Measurements from ENCODE around the gene RAD51D. TPM values are rescaled to one million over a fixed set of nuclear protein-coding genes. Genes with fewer than 3 reads are reported as not detected.

The RAD51D gene
- total RNA-seq, 1 donor from 2014 or later, result 22.9 TPM

- peaks cover 6% of the 10 kb centered on the region for H3K36me3 Mint-ChIP-seq (ENCODE audit: low read depth)
- no peaks in the 10 kb centered on the region for H3K27me3 Mint-ChIP-seq
- intact Hi-C loops (cut with micrococcal nuclease), result no loop called here
- no peak for DNase-seq
- TF ChIP-seq CTCF (IDR thresholded peaks at IDR 0.05), result no peak
- H3K27ac Mint-ChIP-seq, result peak overlapping the region; percentile 92
- H3K4me1 Mint-ChIP-seq, result peaks cover 33% of the 10 kb centered on the region
- no peaks in the 10 kb centered on the region for H3K9me3 Mint-ChIP-seq
- ATAC-seq (ENCODE audit: low read depth), result no peak
- H3K4me3 Mint-ChIP-seq, result peak overlapping the region; percentile 91
- POLR2A ChIA-PET, result interaction anchor here (0.6 to 3.2 kb wide), 7 partner anchors 19 to 127 kb away, joined by 3 to 22 read pairs (median 5); partner anchors contain the start of genes CCT6B, LIG3, RAD51D and RFFL
- CTCF ChIA-PET, result interaction anchor here (1.5 to 1.9 kb wide), 2 partner anchors 11 to 124 kb away, joined by 3 to 4 read pairs; no protein-coding TSS in a partner anchor
These were observed 31.2 kb downstream of the RAD51D start for GRCh38 chr17:35088356-35088880.

GRCh38 chr17:35087731-35088355 lies 31.8 kb downstream of the RAD51D start:
- CTCF ChIA-PET, result interaction anchor here (0.6 to 1.9 kb wide), 4 partner anchors 10 to 124 kb away, joined by 3 to 6 read pairs (median 4); no protein-coding TSS in a partner anchor
- peaks cover 37% of the 10 kb centered on the region for H3K4me1 Mint-ChIP-seq
- peak overlapping the region; percentile 92 for H3K27ac Mint-ChIP-seq
- peaks cover 6% of the 10 kb centered on the region for H3K36me3 Mint-ChIP-seq (ENCODE audit: low read depth)
- ATAC-seq (ENCODE audit: low read depth) (no peak), DNase-seq (no peak)
- POLR2A ChIA-PET, result interaction anchor here (0.6 to 3.2 kb wide), 7 partner anchors 18 to 126 kb away, joined by 3 to 22 read pairs (median 3); partner anchors contain the start of genes CCT6B, LIG3, RFFL and ZNF830
- peak overlapping the region; percentile 91 for H3K4me3 Mint-ChIP-seq
- intact Hi-C loops (cut with micrococcal nuclease), result no loop called here
- no peak for TF ChIP-seq CTCF (IDR thresholded peaks at IDR 0.05)
- H3K9me3 Mint-ChIP-seq, result no peaks in the 10 kb centered on the region
- no peaks in the 10 kb centered on the region for H3K27me3 Mint-ChIP-seq

- TF ChIP-seq CTCF (IDR thresholded peaks at IDR 0.05), result no peak
- DNase-seq (no peak), ATAC-seq (ENCODE audit: low read depth) (no peak)
- peaks cover 6% of the 10 kb centered on the region for H3K36me3 Mint-ChIP-seq (ENCODE audit: low read depth)
- intact Hi-C loops (cut with micrococcal nuclease), result no loop called here
- no peaks in the 10 kb centered on the region for H3K27me3 Mint-ChIP-seq
- ChIA-PET POLR2A (interaction anchor here (0.7 to 3.2 kb wide), 6 partner anchors 18 to 107 kb away, joined by 3 to 22 read pairs (median 3); partner anchors contain the start of genes LIG3 and RFFL), CTCF (interaction anchor here (0.6 to 1.9 kb wide), 5 partner anchors 9 to 123 kb away, joined by 3 to 6 read pairs (median 3); no protein-coding TSS in a partner anchor)
- H3K4me1 Mint-ChIP-seq, result peaks cover 45% of the 10 kb centered on the region
- peak overlapping the region; percentile 91 for H3K4me3 Mint-ChIP-seq
- H3K27ac Mint-ChIP-seq, result peak overlapping the region; percentile 22
- no peaks in the 10 kb centered on the region for H3K9me3 Mint-ChIP-seq
These were observed 32.6 kb downstream of the RAD51D start for GRCh38 chr17:35086931-35087573.

GRCh38 chr17:35086164-35086563 lies 33.5 kb downstream of the RAD51D start:
- Mint-ChIP-seq H3K4me3 (no peak overlapping the region), H3K36me3 (ENCODE audit: low read depth) (peaks cover 6% of the 10 kb centered on the region), H3K27ac (no peak overlapping the region), H3K9me3 (no peaks in the 10 kb centered on the region), H3K27me3 (no peaks in the 10 kb centered on the region), H3K4me1 (peaks cover 51% of the 10 kb centered on the region)
- intact Hi-C loops (cut with micrococcal nuclease), result no loop called here
- ChIA-PET CTCF (interaction anchor here (0.6 to 0.7 kb wide), 2 partner anchors 31 to 64 kb away, joined by 3 to 5 read pairs; no protein-coding TSS in a partner anchor), POLR2A (interaction anchor here (0.7 to 1.1 kb wide), 2 partner anchors 17 to 28 kb away, joined by 3 read pairs; no protein-coding TSS in a partner anchor)
- TF ChIP-seq CTCF (IDR thresholded peaks at IDR 0.05), result no peak
- DNase-seq (no peak), ATAC-seq (ENCODE audit: low read depth) (no peak)

- Mint-ChIP-seq H3K9me3 (no peaks in the 10 kb centered on the region), H3K27me3 (no peaks in the 10 kb centered on the region), H3K27ac (no peak overlapping the region), H3K4me1 (peaks cover 58% of the 10 kb centered on the region), H3K36me3 (ENCODE audit: low read depth) (peaks cover 8% of the 10 kb centered on the region), H3K4me3 (no peak overlapping the region)
- intact Hi-C loops (cut with micrococcal nuclease), result no loop called here
- no peak for ATAC-seq (ENCODE audit: low read depth)
- no peak for TF ChIP-seq CTCF (IDR thresholded peaks at IDR 0.05)
- CTCF ChIA-PET, result no interaction called here
- no peak for DNase-seq
- POLR2A ChIA-PET, result no interaction called here
These were observed 34.7 kb downstream of the RAD51D start for GRCh38 chr17:35084987-35085386.

Data from activated B cell treated with CpG ODN at 0.5 μM for 24 hours (primary cell).